Neuron (in vitro differentiated cells): ENCODE measurements around the gene PLXND1.

ENCODE experiments used
- H2AFZ ChIP-seq: one replicate; pipeline ENCODE4 v1.6.1; 2013; ENCODE audit warnings: low read depth, mild to moderate bottlenecking, inconsistent platforms, low read length, moderate library complexity
- H3K27me3 ChIP-seq: one replicate; pipeline ENCODE4 v1.6.1; 2013; ENCODE audit warnings: low read length; ENCODE audit not compliant: insufficient read depth
- H3K36me3 ChIP-seq: one replicate; pipeline ENCODE4 v1.6.1; 2013; ENCODE audit warnings: low read length; ENCODE audit not compliant: insufficient read depth
- H3K4me1 ChIP-seq: one replicate; pipeline ENCODE4 v1.6.1; 2013; ENCODE audit warnings: low read length; ENCODE audit not compliant: insufficient read depth
- H3K4me3 ChIP-seq: 2 replicates; pipeline ENCODE4 v1.5.1; 2013; ENCODE audit warnings: mild to moderate bottlenecking, low read length, moderate library complexity
- H3K9me3 ChIP-seq: one replicate; pipeline ENCODE4 v1.6.1; 2013; ENCODE audit warnings: low read length

Gene PLXND1

DNA sequence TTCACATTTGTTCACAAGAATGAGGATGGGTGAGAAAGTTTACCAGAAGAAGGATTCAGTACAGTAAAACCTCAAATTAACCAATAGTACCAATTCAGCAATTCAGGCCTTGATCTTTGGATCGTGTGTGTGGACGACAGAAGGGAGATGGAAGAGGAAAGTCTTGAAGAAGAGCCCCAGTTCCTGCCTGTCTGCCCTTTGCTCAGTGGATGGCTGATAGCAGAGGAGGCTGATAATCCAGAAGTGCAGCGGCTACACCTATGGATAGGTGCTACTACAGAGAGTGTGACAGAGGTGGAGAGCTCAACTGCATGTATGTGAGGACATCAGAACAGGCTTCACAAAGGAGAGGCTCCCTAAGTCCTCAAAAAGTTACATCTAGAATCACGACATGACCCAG, 29.2 kb upstream of the PLXND1 start:
- H3K36me3 ChIP-seq, result no peaks in the 10 kb centered on the region
- H3K4me3 ChIP-seq, result no peak overlapping the region
- H3K4me1 ChIP-seq, result no peaks in the 10 kb centered on the region
- H2AFZ ChIP-seq, result no peak overlapping the region
- peaks cover 2% of the 10 kb centered on the region for H3K9me3 ChIP-seq
- no peaks in the 10 kb centered on the region for H3K27me3 ChIP-seq

- no peaks in the 10 kb centered on the region for H3K27me3 ChIP-seq
- no peak overlapping the region for H2AFZ ChIP-seq
- H3K9me3 ChIP-seq, result peaks cover 2% of the 10 kb centered on the region
- H3K4me1 ChIP-seq, result no peaks in the 10 kb centered on the region
- H3K36me3 ChIP-seq, result no peaks in the 10 kb centered on the region
- no peak overlapping the region for H3K4me3 ChIP-seq
These were observed 27.4 kb upstream of the PLXND1 start for GRCh38 chr3:129633751-129634481.

DNA sequence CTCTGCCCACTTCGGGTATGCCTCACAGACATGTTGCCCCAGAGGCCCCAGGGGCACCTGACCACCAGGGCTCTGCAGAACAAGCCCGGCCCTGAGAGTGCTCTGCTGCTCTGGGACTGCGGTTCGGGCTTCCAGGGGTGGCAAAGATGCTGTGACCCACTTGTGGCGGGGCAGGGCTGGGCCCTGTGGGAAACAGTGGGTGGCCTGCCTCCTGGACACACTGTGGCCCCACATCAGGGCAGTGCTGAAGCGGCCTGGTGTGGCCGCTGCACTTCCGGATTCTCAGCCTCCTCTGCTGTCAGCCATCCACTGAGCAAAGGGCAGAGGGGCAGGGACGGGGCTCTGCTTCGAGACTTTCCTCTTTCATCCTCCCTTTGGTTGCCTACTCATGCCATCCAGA, 26.5 kb upstream of the PLXND1 start:
- H3K4me3 ChIP-seq, result no peak overlapping the region
- no peak overlapping the region for H2AFZ ChIP-seq
- peaks cover 2% of the 10 kb centered on the region for H3K9me3 ChIP-seq
- H3K27me3 ChIP-seq, result no peaks in the 10 kb centered on the region
- no peaks in the 10 kb centered on the region for H3K4me1 ChIP-seq
- no peaks in the 10 kb centered on the region for H3K36me3 ChIP-seq

DNA sequence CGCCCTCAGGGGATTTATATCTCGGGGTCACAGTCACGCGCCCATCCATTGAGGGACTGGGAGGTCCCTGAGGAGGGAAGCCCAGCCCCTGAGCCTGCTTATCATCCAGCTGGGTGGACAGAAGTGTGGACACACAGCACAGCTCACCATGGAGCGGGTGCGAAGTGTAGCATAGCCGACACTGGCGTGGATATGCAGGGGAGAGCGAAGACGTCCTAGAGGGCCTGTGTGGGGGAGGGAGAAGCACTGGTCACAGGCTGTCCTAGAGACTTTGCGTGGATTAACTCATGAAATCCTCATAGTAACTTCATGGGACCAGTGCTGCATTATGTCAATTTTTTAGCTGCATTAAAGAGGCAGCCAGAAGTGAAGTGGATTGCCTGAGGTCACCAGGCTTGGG, 26.1 kb upstream of the PLXND1 start:
- H3K27me3 ChIP-seq, result no peaks in the 10 kb centered on the region
- H3K36me3 ChIP-seq, result no peaks in the 10 kb centered on the region
- H3K9me3 ChIP-seq, result peaks cover 2% of the 10 kb centered on the region
- H2AFZ ChIP-seq, result no peak overlapping the region
- H3K4me3 ChIP-seq, result no peak overlapping the region
- H3K4me1 ChIP-seq, result no peaks in the 10 kb centered on the region

- H3K4me3 ChIP-seq, result no peak overlapping the region
- H3K9me3 ChIP-seq, result peaks cover 2% of the 10 kb centered on the region
- H2AFZ ChIP-seq, result no peak overlapping the region
These were observed 25.6 kb upstream of the PLXND1 start for GRCh38 chr3:129632056-129632455.

DNA sequence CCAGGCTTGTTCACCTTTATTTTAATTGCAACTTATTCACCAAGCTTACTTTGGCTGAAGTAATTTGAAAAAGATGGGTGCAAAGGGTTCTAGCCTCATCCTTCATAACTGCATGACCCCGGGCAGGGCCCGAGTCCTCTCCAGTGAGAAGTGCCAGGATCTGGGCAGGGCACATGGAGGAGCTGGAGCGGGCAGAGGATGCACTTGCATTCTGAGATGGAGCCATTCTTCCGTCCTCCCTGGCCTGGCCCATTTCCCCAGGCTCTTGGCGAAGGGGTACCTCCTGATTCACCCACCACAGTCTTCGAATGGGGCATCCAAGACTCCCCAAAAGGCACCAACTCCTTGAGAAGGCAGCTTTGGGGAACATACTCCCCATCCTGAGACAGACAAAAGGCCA, 22.5 kb upstream of the PLXND1 start:
- H3K4me3 ChIP-seq, result no peak overlapping the region
- no peaks in the 10 kb centered on the region for H3K9me3 ChIP-seq
- no peaks in the 10 kb centered on the region for H3K27me3 ChIP-seq
- no peak overlapping the region for H2AFZ ChIP-seq
- H3K4me1 ChIP-seq, result peaks cover 6% of the 10 kb centered on the region
- H3K36me3 ChIP-seq, result no peaks in the 10 kb centered on the region

More at GRCh38 chr3:129632056-129632455, 25.6 kb upstream of the PLXND1 start:
- H3K27me3 ChIP-seq, result no peaks in the 10 kb centered on the region
- no peaks in the 10 kb centered on the region for H3K36me3 ChIP-seq
- no peaks in the 10 kb centered on the region for H3K4me1 ChIP-seq

GRCh38 chr3:129628169-129628522, 21.7 kb upstream of the PLXND1 start:
- no peaks in the 10 kb centered on the region for H3K27me3 ChIP-seq
- H3K4me1 ChIP-seq, result peaks cover 6% of the 10 kb centered on the region
- no peaks in the 10 kb centered on the region for H3K9me3 ChIP-seq
- H3K4me3 ChIP-seq, result no peak overlapping the region
- no peaks in the 10 kb centered on the region for H3K36me3 ChIP-seq
- H2AFZ ChIP-seq, result no peak overlapping the region

- H3K4me3 ChIP-seq, result peak overlapping the region; percentile 41
- no peak overlapping the region for H2AFZ ChIP-seq
- H3K4me1 ChIP-seq, result peaks cover 6% of the 10 kb centered on the region
- H3K36me3 ChIP-seq, result no peaks in the 10 kb centered on the region
- H3K27me3 ChIP-seq, result no peaks in the 10 kb centered on the region
- H3K9me3 ChIP-seq, result no peaks in the 10 kb centered on the region
These were observed 21.1 kb upstream of the PLXND1 start for GRCh38 chr3:129627350-129628168.

GRCh38 chr3:129626744-129627349, 20.4 kb upstream of the PLXND1 start:
- Histone ChIP-seq H3K36me3 (no peaks in the 10 kb centered on the region), H3K27me3 (no peaks in the 10 kb centered on the region), H3K4me3 (peak overlapping the region; percentile 41), H2AFZ (peak overlapping the region; percentile 6), H3K4me1 (peaks cover 11% of the 10 kb centered on the region), H3K9me3 (no peaks in the 10 kb centered on the region)

- H3K9me3 ChIP-seq, result no peaks in the 10 kb centered on the region
- no peak overlapping the region for H2AFZ ChIP-seq
- H3K4me1 ChIP-seq, result peaks cover 11% of the 10 kb centered on the region
- H3K36me3 ChIP-seq, result no peaks in the 10 kb centered on the region
- H3K27me3 ChIP-seq, result no peaks in the 10 kb centered on the region
- no peak overlapping the region for H3K4me3 ChIP-seq
These were observed 18.8 kb upstream of the PLXND1 start for GRCh38 chr3:129625072-129625874.

DNA sequence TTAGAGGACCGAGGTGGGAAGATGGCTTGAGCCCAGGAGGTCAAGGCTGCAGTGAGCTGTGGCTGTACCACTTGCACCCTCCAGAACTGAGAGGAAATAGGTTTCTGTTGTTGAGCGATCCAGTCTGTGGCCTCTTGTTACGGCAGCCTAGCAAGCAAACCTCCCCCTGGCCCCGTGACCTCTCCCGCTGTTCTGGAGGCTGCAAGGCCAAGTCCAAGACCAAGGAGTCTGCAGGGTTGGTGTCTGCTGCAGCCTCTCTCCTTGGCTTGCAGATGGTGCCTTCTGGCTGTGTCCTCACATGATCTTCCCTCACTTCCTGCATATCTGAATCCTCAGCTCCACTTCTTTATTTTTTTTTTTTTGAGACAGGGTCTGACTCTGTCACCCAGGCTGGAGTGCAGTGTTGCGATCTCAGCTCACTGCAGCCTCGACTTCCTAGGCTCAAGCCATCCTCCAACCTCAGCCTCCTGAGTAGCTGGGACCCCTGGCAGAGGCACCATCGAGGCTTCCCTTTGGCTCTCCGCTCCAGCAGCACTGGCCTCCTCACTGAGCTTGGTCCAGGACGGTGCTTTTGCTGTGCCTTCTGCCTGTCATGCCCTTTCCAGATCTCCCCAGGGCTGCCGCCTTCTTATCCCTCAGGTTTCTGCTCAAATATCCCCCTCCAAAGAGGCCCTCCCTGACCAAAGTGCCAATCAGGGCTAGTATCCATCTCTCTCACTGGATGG, 18.0 kb upstream of the PLXND1 start:
- Histone ChIP-seq H3K4me1 (peaks cover 11% of the 10 kb centered on the region), H3K27me3 (no peaks in the 10 kb centered on the region), H3K36me3 (no peaks in the 10 kb centered on the region), H3K4me3 (no peak overlapping the region), H2AFZ (no peak overlapping the region), H3K9me3 (no peaks in the 10 kb centered on the region)

DNA sequence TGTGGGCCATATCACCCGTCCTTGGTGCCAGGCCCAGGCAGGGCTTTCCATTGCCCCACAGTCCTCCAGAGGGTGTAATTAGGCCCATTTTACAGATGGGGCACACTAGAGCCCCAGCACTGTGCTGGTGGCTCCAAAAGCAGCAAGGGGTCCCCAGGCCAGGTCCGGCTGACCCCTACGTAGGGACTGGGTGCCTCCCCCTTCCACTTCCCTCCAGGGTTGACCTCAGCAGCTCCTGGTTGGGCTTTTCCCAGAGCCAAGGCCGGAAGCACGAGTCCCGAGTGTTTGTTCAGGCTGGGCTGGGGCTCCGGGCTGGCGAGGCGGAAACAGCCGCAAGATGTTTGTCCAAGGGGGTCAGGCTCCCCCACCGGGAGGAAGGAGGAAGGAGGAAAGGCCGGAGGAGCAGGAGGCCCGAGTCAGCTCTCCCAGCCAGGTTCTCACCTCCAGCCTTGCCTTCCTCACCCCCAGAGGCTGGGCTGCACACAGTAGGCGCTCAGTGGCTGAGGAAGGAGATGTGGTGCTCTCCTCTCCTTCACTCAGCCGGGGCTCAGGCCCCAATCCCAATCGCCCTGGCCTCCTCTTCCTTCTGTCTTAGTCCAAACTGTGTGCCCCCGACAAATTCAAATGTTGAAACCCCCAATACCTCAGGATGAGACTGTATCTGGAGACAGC, 17.1 kb upstream of the PLXND1 start:
- Histone ChIP-seq H3K4me1 (peaks cover 11% of the 10 kb centered on the region), H3K36me3 (no peaks in the 10 kb centered on the region), H2AFZ (no peak overlapping the region), H3K27me3 (no peaks in the 10 kb centered on the region), H3K4me3 (no peak overlapping the region), H3K9me3 (no peaks in the 10 kb centered on the region)
